HG03442 (cell line): ENCODE measurements around the gene KANSL1.
"Not testable (repeated sequence)": the region's sequence is repeated elsewhere in the genome, so short reads cannot be mapped to it uniquely, and the experiment has no call there.

Source experiments
- ATAC-seq: cut with Tn5 transposase; IDR thresholded peaks from one replicate; pipeline ENCODE4 v1.9.1; 2021; ENCODE audit warnings: mild to moderate bottlenecking, moderate library complexity; ENCODE audit not compliant: unreplicated experiment

KANSL1 gene

GRCh38 chr17:46193151-46193625 is at the start of gene KANSL1:
TSS of gene KANSL1 (minus strand) at chr17:46193429. CDS start at chr17:46172143, 21,286 bp downstream.
- peak; percentile 61 for ATAC-seq

- ATAC-seq: not testable (repeated sequence)
These were observed 38.1 kb upstream of the KANSL1 start for GRCh38 chr17:46231359-46231758.

GRCh38 chr17:46225274-46225794 is 32.1 kb upstream of the KANSL1 start:
- peak; percentile 99 for ATAC-seq

- ATAC-seq: peak; percentile 27
These were observed 31.6 kb upstream of the KANSL1 start for GRCh38 chr17:46224864-46225263.

GRCh38 chr17:46223041-46223440 is 29.8 kb upstream of the KANSL1 start:
- ATAC-seq: not testable (repeated sequence)

GRCh38 chr17:46216682-46217081 is 23.5 kb upstream of the KANSL1 start:
- ATAC-seq: no peak

GRCh38 chr17:46212634-46213435 is 19.6 kb upstream of the KANSL1 start:
- no peak for ATAC-seq

GRCh38 chr17:46208997-46209396 is 15.8 kb upstream of the KANSL1 start:
- ATAC-seq: no peak

GRCh38 chr17:46205975-46206374 is 12.7 kb upstream of the KANSL1 start:
- ATAC-seq: no peak

- no peak for ATAC-seq
These were observed 9.2 kb upstream of the KANSL1 start for GRCh38 chr17:46202424-46202823.

GRCh38 chr17:46201491-46201890 is 8.3 kb upstream of the KANSL1 start:
- ATAC-seq: no peak

- no peak for ATAC-seq
These were observed 7.0 kb upstream of the KANSL1 start for GRCh38 chr17:46200197-46200596.

GRCh38 chr17:46199379-46199778 is 6.2 kb upstream of the KANSL1 start:
- ATAC-seq: no peak

GRCh38 chr17:46198233-46198632 is 5.0 kb upstream of the KANSL1 start:
- ATAC-seq: no peak

- ATAC-seq: no peak
These were observed 4.3 kb upstream of the KANSL1 start for GRCh38 chr17:46197530-46197929.

- ATAC-seq: no peak
These were observed 2.9 kb upstream of the KANSL1 start for GRCh38 chr17:46195939-46196716.

GRCh38 chr17:46195217-46195855 is 2.1 kb upstream of the KANSL1 start:
- ATAC-seq: no peak

GRCh38 chr17:46194393-46195216 is 1.4 kb upstream of the KANSL1 start:
- no peak for ATAC-seq

- peak; percentile 57 for ATAC-seq
These were observed 580 bp upstream of the KANSL1 start for GRCh38 chr17:46193626-46194392.
